ENCODE measurements around the gene NCK1.
A peak's percentile ranks its signal among the peaks of the same experiment; 100 is the strongest.

NCK1 gene

GRCh38 chr3:136947477-136947876 is 85.5 kb downstream of the NCK1 start:
- Histone ChIP-seq H3K27ac (ENCODE audit: insufficient read depth in 1 of 2, low read depth in 1 of 2, low read length in 2 of 2, poor library complexity in 1 of 2, severe bottlenecking in 2 of 2) (no peak overlapping the region), H3K36me3 (ENCODE audit: control insufficient read depth in 4 of 4, insufficient read depth in 4 of 4, low read length in 3 of 4) (peaks cover 7 to 13% (median 12%) of the 10 kb centered on the region in 4 experiments), H3K9me3 (ENCODE audit: control extremely low read depth in 1 of 5, control insufficient read depth in 4 of 5, insufficient read depth in 2 of 5, low read depth in 1 of 5, low read length in 4 of 5) (peaks cover 0 to 5% (median 0%) of the 10 kb centered on the region in 5 experiments), H3K4me3 (ENCODE audit: control insufficient read depth in 1 of 7, extremely low read depth in 1 of 7, insufficient read depth in 4 of 7, low read depth in 2 of 7, low read length in 6 of 7) (no peak overlapping the region), H3K4me1 (ENCODE audit: control extremely low read depth in 1 of 4, control insufficient read depth in 4 of 4, insufficient read depth in 4 of 4, low read length in 3 of 4) (peaks cover 11 to 34% (median 15%) of the 10 kb centered on the region in 4 experiments), H3K27me3 (replicated peaks in 2 of 5; ENCODE audit: control insufficient read depth in 4 of 5, insufficient read depth in 5 of 5, low read length in 4 of 5) (no peaks in the 10 kb centered on the region)
- CTCF ChIA-PET = interaction anchor here (0.7 to 2.0 kb wide), 6 partner anchors 10 to 195 kb away, joined by 3 to 5 read pairs (median 4); partner anchors contain the start of gene IL20RB
- 100% methylated on average over 1 of the region's 2 CpGs for WGBS (ENCODE audit: insufficient coverage)
- POLR2A ChIA-PET = no interaction called here
- DNase-seq = no peak

DNA sequence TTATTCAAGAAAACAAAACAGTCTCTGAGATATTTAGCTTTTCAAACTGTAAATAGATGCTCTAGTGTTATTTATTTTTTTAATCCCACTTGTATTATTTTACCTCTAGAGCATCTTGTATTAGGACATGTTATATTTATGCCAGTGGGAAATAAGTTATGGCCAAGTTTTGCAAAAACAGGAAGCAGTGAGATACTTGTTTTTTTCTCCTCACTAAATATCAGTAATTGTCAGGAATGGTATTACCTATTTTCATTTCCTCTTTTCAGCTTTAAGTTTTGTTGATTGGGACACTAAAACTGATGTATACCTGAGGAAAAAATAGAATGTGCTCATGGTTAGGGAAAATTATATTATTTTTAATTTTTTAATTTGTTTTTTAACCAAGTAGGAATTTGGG is 87.1 kb downstream of the NCK1 start:
- Histone ChIP-seq H3K9me3 (ENCODE audit: control extremely low read depth in 1 of 5, control insufficient read depth in 4 of 5, insufficient read depth in 2 of 5, low read depth in 1 of 5, low read length in 4 of 5) (peaks cover 0 to 5% (median 0%) of the 10 kb centered on the region in 5 experiments), H3K27ac (ENCODE audit: insufficient read depth in 1 of 2, low read depth in 1 of 2, low read length in 2 of 2, poor library complexity in 1 of 2, severe bottlenecking in 2 of 2) (no peak overlapping the region), H3K36me3 (ENCODE audit: control insufficient read depth in 4 of 4, insufficient read depth in 4 of 4, low read length in 3 of 4) (peaks cover 7 to 13% (median 12%) of the 10 kb centered on the region in 4 experiments), H3K27me3 (replicated peaks in 2 of 5; ENCODE audit: control insufficient read depth in 4 of 5, insufficient read depth in 5 of 5, low read length in 4 of 5) (no peaks in the 10 kb centered on the region), H3K4me3 (ENCODE audit: control insufficient read depth in 1 of 7, extremely low read depth in 1 of 7, insufficient read depth in 4 of 7, low read depth in 2 of 7, low read length in 6 of 7) (no peak overlapping the region), H3K4me1 (ENCODE audit: control extremely low read depth in 1 of 4, control insufficient read depth in 4 of 4, insufficient read depth in 4 of 4, low read length in 3 of 4) (peaks cover 7 to 25% (median 13%) of the 10 kb centered on the region in 4 experiments)
- CTCF ChIA-PET = interaction anchor here (1.0 to 2.0 kb wide), 2 partner anchors 9 to 189 kb away, joined by 3 to 5 read pairs; partner anchors contain the start of gene IL20RB
- POLR2A ChIA-PET = interaction anchor here (0.6 kb wide), 1 partner anchor 190 kb away, joined by 5 read pairs; no protein-coding TSS in a partner anchor
- DNase-seq = peak in 1 of 3 donors; percentile 38

- peaks cover 0 to 5% (median 0%) of the 10 kb centered on the region in 5 experiments for H3K9me3 ChIP-seq (ENCODE audit: control extremely low read depth in 1 of 5, control insufficient read depth in 4 of 5, insufficient read depth in 2 of 5, low read depth in 1 of 5, low read length in 4 of 5)
- H3K27me3 ChIP-seq (replicated peaks in 2 of 5; ENCODE audit: control insufficient read depth in 4 of 5, insufficient read depth in 5 of 5, low read length in 4 of 5) = no peaks in the 10 kb centered on the region
- no CpG with 5 or more reads among the region's 2 CpGs for WGBS (ENCODE audit: insufficient coverage)
- H3K36me3 ChIP-seq (ENCODE audit: control insufficient read depth in 4 of 4, insufficient read depth in 4 of 4, low read length in 3 of 4) = peaks cover 7 to 13% (median 12%) of the 10 kb centered on the region in 4 experiments
- no peak overlapping the region for H3K4me3 ChIP-seq (ENCODE audit: control insufficient read depth in 1 of 7, extremely low read depth in 1 of 7, insufficient read depth in 4 of 7, low read depth in 2 of 7, low read length in 6 of 7)
- peaks cover 7 to 25% (median 13%) of the 10 kb centered on the region in 4 experiments for H3K4me1 ChIP-seq (ENCODE audit: control extremely low read depth in 1 of 4, control insufficient read depth in 4 of 4, insufficient read depth in 4 of 4, low read length in 3 of 4)
- H3K27ac ChIP-seq (ENCODE audit: insufficient read depth in 1 of 2, low read depth in 1 of 2, low read length in 2 of 2, poor library complexity in 1 of 2, severe bottlenecking in 2 of 2) = no peak overlapping the region
- ChIA-PET CTCF (interaction anchor here (1.2 kb wide), 1 partner anchor 192 kb away, joined by 3 read pairs; no protein-coding TSS in a partner anchor), POLR2A (interaction anchor here (0.6 to 1.0 kb wide), 2 partner anchors 88 to 191 kb away, joined by 3 read pairs; partner anchors contain the start of gene NCK1)
- peak; percentile 22 to 52 (median 49) for DNase-seq
These were observed 87.7 kb downstream of the NCK1 start for GRCh38 chr3:136949708-136950107.

DNA sequence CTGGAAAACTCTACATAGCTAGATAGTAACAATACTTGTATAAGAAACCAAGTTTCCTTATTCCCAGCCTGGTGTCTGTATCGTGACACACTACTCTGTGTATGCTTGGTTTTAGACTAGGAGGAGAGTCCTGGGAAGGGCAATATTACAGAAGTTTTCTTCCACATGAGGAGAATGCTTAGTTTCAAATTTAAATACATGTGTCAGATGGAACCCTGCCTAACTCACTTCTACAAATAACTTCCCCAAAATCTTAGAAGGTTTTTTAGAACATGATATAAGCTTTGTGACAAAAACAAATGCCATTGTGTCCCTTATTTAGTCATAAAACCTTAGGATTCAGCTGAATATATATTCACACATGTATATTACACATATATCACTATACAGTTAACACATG is 88.6 kb downstream of the NCK1 start:
- DNase-seq = peak in 2 of 3 donors; percentile 37 to 40
- Histone ChIP-seq H3K4me3 (ENCODE audit: control insufficient read depth in 1 of 7, extremely low read depth in 1 of 7, insufficient read depth in 4 of 7, low read depth in 2 of 7, low read length in 6 of 7) (no peak overlapping the region), H3K9me3 (ENCODE audit: control extremely low read depth in 1 of 5, control insufficient read depth in 4 of 5, insufficient read depth in 2 of 5, low read depth in 1 of 5, low read length in 4 of 5) (peaks cover 0 to 3% (median 0%) of the 10 kb centered on the region in 5 experiments), H3K27ac (ENCODE audit: insufficient read depth in 1 of 2, low read depth in 1 of 2, low read length in 2 of 2, poor library complexity in 1 of 2, severe bottlenecking in 2 of 2) (no peak overlapping the region), H3K4me1 (ENCODE audit: control extremely low read depth in 1 of 4, control insufficient read depth in 4 of 4, insufficient read depth in 4 of 4, low read length in 3 of 4) (peaks cover 7 to 25% (median 13%) of the 10 kb centered on the region in 4 experiments), H3K36me3 (ENCODE audit: control insufficient read depth in 4 of 4, insufficient read depth in 4 of 4, low read length in 3 of 4) (peaks cover 4 to 11% (median 8%) of the 10 kb centered on the region in 4 experiments), H3K27me3 (replicated peaks in 2 of 5; ENCODE audit: control insufficient read depth in 4 of 5, insufficient read depth in 5 of 5, low read length in 4 of 5) (no peaks in the 10 kb centered on the region)
- 0% methylated on average over 1 of the region's 1 CpG for WGBS (ENCODE audit: insufficient coverage)
- POLR2A ChIA-PET = interaction anchor here (0.6 to 1.0 kb wide), 3 partner anchors 52 to 1233 kb away, joined by 3 to 4 read pairs (median 3); partner anchors contain the start of gene NCK1
- CTCF ChIA-PET = interaction anchor here (0.6 to 1.8 kb wide), 6 partner anchors 13 to 839 kb away, joined by 3 to 4 read pairs (median 3); no protein-coding TSS in a partner anchor

GRCh38 chr3:136952292-136952691 is 90.3 kb downstream of the NCK1 start:
- H3K36me3 ChIP-seq (ENCODE audit: control insufficient read depth in 4 of 4, insufficient read depth in 4 of 4, low read length in 3 of 4) = peaks cover 0 to 3% (median 3%) of the 10 kb centered on the region in 4 experiments
- ChIA-PET CTCF (interaction anchor here (1.0 to 1.1 kb wide), 3 partner anchors 94 to 200 kb away, joined by 3 to 4 read pairs (median 3); partner anchors contain the start of gene STAG1), POLR2A (no interaction called here)
- WGBS (ENCODE audit: insufficient coverage) = 100% methylated on average over 1 of the region's 1 CpG
- peaks cover 7 to 25% (median 13%) of the 10 kb centered on the region in 4 experiments for H3K4me1 ChIP-seq (ENCODE audit: control extremely low read depth in 1 of 4, control insufficient read depth in 4 of 4, insufficient read depth in 4 of 4, low read length in 3 of 4)
- no peak overlapping the region for H3K27ac ChIP-seq (ENCODE audit: insufficient read depth in 1 of 2, low read depth in 1 of 2, low read length in 2 of 2, poor library complexity in 1 of 2, severe bottlenecking in 2 of 2)
- no peak overlapping the region for H3K4me3 ChIP-seq (ENCODE audit: control insufficient read depth in 1 of 7, extremely low read depth in 1 of 7, insufficient read depth in 4 of 7, low read depth in 2 of 7, low read length in 6 of 7)
- H3K27me3 ChIP-seq (replicated peaks in 2 of 5; ENCODE audit: control insufficient read depth in 4 of 5, insufficient read depth in 5 of 5, low read length in 4 of 5) = no peaks in the 10 kb centered on the region
- H3K9me3 ChIP-seq (ENCODE audit: control extremely low read depth in 1 of 5, control insufficient read depth in 4 of 5, insufficient read depth in 2 of 5, low read depth in 1 of 5, low read length in 4 of 5) = no peaks in the 10 kb centered on the region
- no peak for DNase-seq

GRCh38 chr3:136954251-136954650 is 92.2 kb downstream of the NCK1 start:
- Histone ChIP-seq H3K27ac (ENCODE audit: insufficient read depth in 1 of 2, low read depth in 1 of 2, low read length in 2 of 2, poor library complexity in 1 of 2, severe bottlenecking in 2 of 2) (no peak overlapping the region), H3K4me3 (ENCODE audit: control insufficient read depth in 1 of 7, extremely low read depth in 1 of 7, insufficient read depth in 4 of 7, low read depth in 2 of 7, low read length in 6 of 7) (no peak overlapping the region), H3K9me3 (ENCODE audit: control extremely low read depth in 1 of 5, control insufficient read depth in 4 of 5, insufficient read depth in 2 of 5, low read depth in 1 of 5, low read length in 4 of 5) (no peaks in the 10 kb centered on the region), H3K36me3 (ENCODE audit: control insufficient read depth in 4 of 4, insufficient read depth in 4 of 4, low read length in 3 of 4) (peaks cover 0 to 3% (median 0%) of the 10 kb centered on the region in 4 experiments), H3K27me3 (replicated peaks in 2 of 5; ENCODE audit: control insufficient read depth in 4 of 5, insufficient read depth in 5 of 5, low read length in 4 of 5) (no peaks in the 10 kb centered on the region), H3K4me1 (ENCODE audit: control extremely low read depth in 1 of 4, control insufficient read depth in 4 of 4, insufficient read depth in 4 of 4, low read length in 3 of 4) (peaks cover 7 to 20% (median 11%) of the 10 kb centered on the region in 4 experiments)
- POLR2A ChIA-PET = no interaction called here
- WGBS (ENCODE audit: insufficient coverage) = 100% methylated on average over 1 of the region's 2 CpGs
- no peak for DNase-seq
- CTCF ChIA-PET = interaction anchor here (1.3 kb wide), 1 partner anchor 9 kb away, joined by 4 read pairs; no protein-coding TSS in a partner anchor

Data from common myeloid progenitor, CD34-positive (primary cell).